Thymus (tissue), 11 donors: ENCODE data around the gene DGLUCY. TPM values are rescaled to one million over a fixed set of nuclear protein-coding genes. Genes with fewer than 3 reads are reported as not detected.
"Not testable (repeated sequence)": the region's sequence is repeated elsewhere in the genome, so short reads cannot be mapped to it uniquely, and the experiment has no call there.

ENCODE experiments used
- DNase-seq, 9 donors: peaks; one replicate each; pipeline ENCODE4 v3.0.0-alpha.2; 2013; ENCODE audit warnings: low spot score in 9 of 9, low read depth in 6 of 9, missing footprints in 1 of 9
- H3K27ac ChIP-seq, 2 donors: one replicate each; pipeline ENCODE4 v1.5.1; 2013; ENCODE audit warnings: control low read depth in 1 of 2, low read depth in 1 of 2, low read length in 1 of 2, mild to moderate bottlenecking in 1 of 2, moderate library complexity in 1 of 2
- H3K27me3 ChIP-seq, 2 donors: one replicate each; pipeline ENCODE4 v1.5.1; 2013; ENCODE audit warnings: low read length in 1 of 2; ENCODE audit not compliant: control insufficient read depth in 2 of 2, insufficient read depth in 1 of 2
- H3K36me3 ChIP-seq, 2 donors: one replicate each; pipeline ENCODE4 v1.5.1; 2013; ENCODE audit warnings: low read length in 1 of 2, mild to moderate bottlenecking in 1 of 2, moderate library complexity in 1 of 2; ENCODE audit not compliant: control insufficient read depth in 2 of 2, insufficient read depth in 2 of 2
- H3K4me1 ChIP-seq, 2 donors: one replicate each; pipeline ENCODE4 v1.5.1; 2013; ENCODE audit warnings: low read length in 2 of 2; ENCODE audit not compliant: control insufficient read depth in 2 of 2, insufficient read depth in 2 of 2
- H3K4me3 ChIP-seq, 2 donors: one replicate each; pipeline ENCODE4 v1.5.1; 2013; ENCODE audit warnings: low read length in 2 of 2, control low read depth in 1 of 2, mild to moderate bottlenecking in 1 of 2
- H3K9me3 ChIP-seq, 2 donors: one replicate each; pipeline ENCODE4 v1.5.1; 2013; ENCODE audit warnings: low read length in 1 of 2, mild to moderate bottlenecking in 1 of 2; ENCODE audit not compliant: control insufficient read depth in 2 of 2, insufficient read depth in 1 of 2
- WGBS: extraction: QIAGEN DNeasy Blood & Tissue Kit; methylation state at CpG from one replicate; pipeline ENCODE4 v1.1.7; 2013; 5-methylcytosine and 5-hydroxymethylcytosine counted together
- polyA plus RNA-seq: library from polyadenylated mRNA; stranded (reverse); fragments of 200-250 nt; gene quantifications from one replicate; pipeline ENCODE4 v1.2.3, GENCODE V29; 2013
- total RNA-seq: library from RNA; stranded (reverse); fragments of 120-200 nt; gene quantifications from one replicate; pipeline ENCODE4 v1.2.4, GENCODE V29; 2013
- donor health status: healthy.

The DGLUCY gene
- total and polyA plus RNA-seq, 2 donors, result 36.5 to 37.6 TPM

DNA sequence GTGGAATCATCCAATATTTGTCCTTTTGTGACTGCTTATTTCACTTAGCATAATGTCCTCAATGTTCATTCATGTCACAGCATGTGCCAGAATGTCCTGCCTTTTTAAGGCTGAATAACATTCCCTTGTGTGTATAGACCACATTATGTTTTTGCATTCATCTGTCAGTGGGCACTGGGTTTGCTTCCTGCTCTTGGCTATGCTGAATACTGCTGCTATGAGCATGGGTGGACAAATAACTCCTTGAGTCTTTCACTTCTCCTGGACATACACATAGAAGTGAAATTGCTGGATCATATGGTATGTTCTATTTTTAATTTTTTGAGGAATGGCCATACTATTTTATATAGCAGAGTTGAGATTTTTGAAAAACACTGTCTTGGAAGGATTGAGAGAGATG lies 83.8 kb downstream of the DGLUCY start:
- Histone ChIP-seq H3K27ac (no peak overlapping the region), H3K4me3 (no peak overlapping the region), H3K27me3 (no peaks in the 10 kb centered on the region), H3K4me1 (peaks cover 3 to 18% of the 10 kb centered on the region in 2 donors), H3K9me3 (peaks cover 0 to 1% of the 10 kb centered on the region in 2 donors), H3K36me3 (peaks cover 29 to 47% of the 10 kb centered on the region in 2 donors)
- no peak for DNase-seq

GRCh38 chr14:91200802-91201201 lies 86.9 kb downstream of the DGLUCY start:
- not testable (repeated sequence) for H3K27ac ChIP-seq, H3K4me3 ChIP-seq
- H3K36me3 ChIP-seq, result peaks cover 31 to 57% of the 10 kb centered on the region in 2 donors

GRCh38 chr14:91202234-91202974 lies 88.5 kb downstream of the DGLUCY start:
- Histone ChIP-seq H3K4me3 (no peak overlapping the region), H3K36me3 (peaks cover 21 to 52% of the 10 kb centered on the region in 2 donors), H3K27ac (no peak overlapping the region), H3K9me3 (no peaks in the 10 kb centered on the region), H3K4me1 (peaks cover 0 to 9% of the 10 kb centered on the region in 2 donors), H3K27me3 (no peaks in the 10 kb centered on the region)
- DNase-seq, result no peak
- 78% methylated on average over 15 of the region's 15 CpGs for WGBS

More at GRCh38 chr14:91200802-91201201, 86.9 kb downstream of the DGLUCY start:
- 98% methylated on average over 6 of the region's 6 CpGs for WGBS
- H3K9me3 ChIP-seq, H3K4me1 ChIP-seq, DNase-seq, H3K27me3 ChIP-seq: not testable (repeated sequence)

- Histone ChIP-seq H3K4me1 (peaks cover 0 to 9% of the 10 kb centered on the region in 2 donors), H3K27ac (no peak overlapping the region), H3K4me3 (no peak overlapping the region), H3K36me3 (peaks cover 16 to 42% of the 10 kb centered on the region in 2 donors), H3K27me3 (no peaks in the 10 kb centered on the region), H3K9me3 (no peaks in the 10 kb centered on the region)
- no peak for DNase-seq
- WGBS, result 99% methylated on average over 14 of the region's 14 CpGs
Measured at GRCh38 chr14:91204657-91205056, 90.8 kb downstream of the DGLUCY start.

DNA sequence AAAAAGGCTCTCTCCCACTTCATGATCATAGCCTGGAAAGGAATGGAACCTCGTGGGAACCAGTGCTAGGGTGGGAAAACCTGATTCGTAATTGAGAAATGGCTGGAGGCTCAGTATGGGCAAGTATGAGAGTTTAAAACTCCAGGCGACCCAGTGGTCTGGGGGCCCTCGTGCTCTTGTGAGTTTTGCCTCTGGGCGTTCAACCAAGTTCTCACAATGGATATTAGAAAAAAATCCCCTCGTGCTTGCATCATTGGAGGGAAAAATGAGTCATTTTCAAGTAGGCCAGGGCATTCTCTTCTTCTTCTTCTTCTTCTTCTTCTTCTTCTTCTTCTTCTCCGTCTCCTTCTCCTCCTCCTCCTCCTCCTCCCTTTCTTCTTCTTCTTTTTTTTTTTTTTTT lies 91.6 kb downstream of the DGLUCY start:
- peaks cover 0 to 4% of the 10 kb centered on the region in 2 donors for H3K9me3 ChIP-seq
- peaks cover 0 to 9% of the 10 kb centered on the region in 2 donors for H3K4me1 ChIP-seq
- H3K4me3 ChIP-seq, result no peak overlapping the region
- H3K27me3 ChIP-seq, result no peaks in the 10 kb centered on the region
- peaks cover 11 to 42% of the 10 kb centered on the region in 2 donors for H3K36me3 ChIP-seq
- no peak overlapping the region for H3K27ac ChIP-seq
- DNase-seq, result no peak
- WGBS, result 91% methylated on average over 7 of the region's 7 CpGs

GRCh38 chr14:91207008-91207407 lies 93.1 kb downstream of the DGLUCY start:
- Histone ChIP-seq H3K4me1 (peaks cover 0 to 8% of the 10 kb centered on the region in 2 donors), H3K4me3 (no peak overlapping the region), H3K9me3 (peaks cover 0 to 4% of the 10 kb centered on the region in 2 donors), H3K36me3 (peaks cover 7 to 43% of the 10 kb centered on the region in 2 donors), H3K27ac (no peak overlapping the region), H3K27me3 (no peaks in the 10 kb centered on the region)
- 88% methylated on average over 3 of the region's 3 CpGs for WGBS
- no peak for DNase-seq

GRCh38 chr14:91211017-91211416 lies 97.1 kb downstream of the DGLUCY start:
- no peaks in the 10 kb centered on the region for H3K27me3 ChIP-seq
- peaks cover 8 to 30% of the 10 kb centered on the region in 2 donors for H3K36me3 ChIP-seq
- WGBS, result 99% methylated on average over 2 of the region's 2 CpGs

DNA sequence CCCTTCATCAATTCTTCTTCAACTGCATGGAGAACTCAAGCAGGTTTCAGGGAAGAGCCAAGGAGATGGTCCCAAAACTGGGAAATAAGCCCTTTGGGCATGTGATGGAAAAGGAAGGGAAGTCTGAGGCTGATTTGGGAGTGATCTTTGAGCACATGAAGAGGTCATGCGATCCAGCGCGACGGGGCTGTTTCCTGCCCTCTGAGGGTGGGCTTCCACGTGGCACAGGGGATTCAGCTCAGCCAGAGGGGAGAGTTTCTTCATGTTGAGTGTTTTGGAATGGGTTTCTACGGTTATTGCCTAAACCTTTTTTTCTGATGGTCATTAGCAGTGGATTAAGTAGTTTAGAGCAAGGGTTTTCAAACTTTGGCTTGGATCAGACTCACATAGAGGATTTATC lies 100.4 kb downstream of the DGLUCY start:
- no peak for DNase-seq
- no peaks in the 10 kb centered on the region for H3K27me3 ChIP-seq
- H3K36me3 ChIP-seq, result peaks cover 18 to 36% of the 10 kb centered on the region in 2 donors
- no peak overlapping the region for H3K27ac ChIP-seq
- 98% methylated on average over 6 of the region's 6 CpGs for WGBS
- no peak overlapping the region for H3K4me3 ChIP-seq
- no peaks in the 10 kb centered on the region for H3K4me1 ChIP-seq
- peaks cover 0 to 4% of the 10 kb centered on the region in 2 donors for H3K9me3 ChIP-seq

More at GRCh38 chr14:91211017-91211416, 97.1 kb downstream of the DGLUCY start:
- Histone ChIP-seq H3K27ac (no peak overlapping the region), H3K4me3 (no peak overlapping the region), H3K4me1 (peaks cover 0 to 3% of the 10 kb centered on the region in 2 donors), H3K9me3 (peaks cover 0 to 4% of the 10 kb centered on the region in 2 donors)
- DNase-seq, result no peak

DNA sequence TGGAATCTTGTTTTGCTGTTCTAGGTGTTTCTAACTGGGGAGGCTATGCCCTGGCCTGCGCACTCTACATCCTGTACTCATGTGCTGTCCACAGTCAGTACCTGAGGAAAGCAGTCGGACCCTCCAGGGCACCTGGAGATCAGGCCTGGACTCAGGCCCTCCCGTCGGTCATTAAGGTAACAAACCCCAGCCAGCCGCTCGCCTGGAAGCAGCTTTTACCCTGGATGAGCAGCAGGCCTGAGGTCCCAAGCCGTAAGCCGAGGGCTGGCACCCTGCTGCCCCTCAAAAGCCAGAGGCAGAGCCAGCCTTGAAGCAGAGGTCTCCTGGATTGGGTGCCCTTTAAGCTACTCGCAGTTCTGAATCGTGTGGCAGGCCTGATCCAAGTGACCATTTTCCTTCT lies 101.5 kb downstream of the DGLUCY start:
- Histone ChIP-seq H3K27me3 (no peaks in the 10 kb centered on the region), H3K27ac (no peak overlapping the region), H3K4me1 (no peaks in the 10 kb centered on the region), H3K9me3 (peaks cover 0 to under 1% of the 10 kb centered on the region in 2 donors), H3K4me3 (no peak overlapping the region), H3K36me3 (peaks cover 18 to 35% of the 10 kb centered on the region in 2 donors)
- WGBS, result 92% methylated on average over 10 of the region's 10 CpGs
- DNase-seq, result no peak
